Stimulated activated CD8-positive, alpha-beta memory T cell treated with anti-CD3 and anti-CD28 coated beads, Interleukin-15, amount 100 ng/mL, for 4 hours (primary cell): ENCODE data around the gene SH3BP2.

Source experiments
- DNase-seq, 2 donors: peaks; one replicate each; pipeline ENCODE4 v3.0.0-alpha.2; 2020; ENCODE audit warnings: low read depth in 2 of 2

Gene SH3BP2

DNA sequence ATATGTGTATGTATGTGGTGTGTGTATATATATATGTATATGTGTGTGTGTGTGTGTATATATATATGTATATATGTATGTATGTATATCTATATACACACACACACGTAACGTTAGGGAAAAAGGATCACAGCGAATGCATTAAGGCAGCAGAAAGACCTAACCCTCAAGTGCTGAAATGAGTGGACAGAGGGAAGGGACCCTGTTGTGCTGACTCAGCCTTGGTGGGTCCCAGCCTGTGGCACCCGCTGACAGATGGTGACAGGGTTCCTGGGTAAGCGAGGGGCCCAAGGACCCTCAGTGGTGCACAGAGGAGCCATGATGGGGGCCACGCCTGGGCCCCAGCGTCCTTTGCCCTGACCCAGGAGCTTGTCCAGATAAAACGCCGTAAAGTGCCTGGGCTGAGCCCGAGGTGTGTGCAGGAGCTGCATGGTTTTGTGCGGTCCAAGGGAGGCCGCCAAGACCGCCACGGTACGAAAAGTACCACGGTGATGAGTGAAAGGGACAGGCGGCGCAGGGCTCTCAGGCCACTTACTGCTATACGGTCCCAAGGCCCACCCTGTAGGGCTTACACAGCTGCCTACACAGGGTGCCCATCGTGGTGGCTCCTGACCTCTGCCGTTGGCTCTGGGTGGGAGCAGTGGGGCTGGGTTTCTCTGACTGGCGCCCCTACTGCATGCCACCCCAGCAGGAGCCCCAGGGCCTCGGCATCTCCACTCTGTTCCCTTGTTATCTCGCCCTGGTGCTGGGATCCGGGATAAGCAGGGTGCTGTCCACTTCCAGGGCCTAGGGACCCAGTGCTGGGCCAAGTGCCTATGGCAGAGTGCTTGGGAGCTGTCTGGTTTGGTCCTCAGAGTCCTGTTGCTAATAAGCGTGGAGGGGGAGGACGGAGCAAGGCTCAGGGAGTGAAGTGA lies 10.0 kb downstream of the SH3BP2 start:
- DNase-seq: no peak

DNA sequence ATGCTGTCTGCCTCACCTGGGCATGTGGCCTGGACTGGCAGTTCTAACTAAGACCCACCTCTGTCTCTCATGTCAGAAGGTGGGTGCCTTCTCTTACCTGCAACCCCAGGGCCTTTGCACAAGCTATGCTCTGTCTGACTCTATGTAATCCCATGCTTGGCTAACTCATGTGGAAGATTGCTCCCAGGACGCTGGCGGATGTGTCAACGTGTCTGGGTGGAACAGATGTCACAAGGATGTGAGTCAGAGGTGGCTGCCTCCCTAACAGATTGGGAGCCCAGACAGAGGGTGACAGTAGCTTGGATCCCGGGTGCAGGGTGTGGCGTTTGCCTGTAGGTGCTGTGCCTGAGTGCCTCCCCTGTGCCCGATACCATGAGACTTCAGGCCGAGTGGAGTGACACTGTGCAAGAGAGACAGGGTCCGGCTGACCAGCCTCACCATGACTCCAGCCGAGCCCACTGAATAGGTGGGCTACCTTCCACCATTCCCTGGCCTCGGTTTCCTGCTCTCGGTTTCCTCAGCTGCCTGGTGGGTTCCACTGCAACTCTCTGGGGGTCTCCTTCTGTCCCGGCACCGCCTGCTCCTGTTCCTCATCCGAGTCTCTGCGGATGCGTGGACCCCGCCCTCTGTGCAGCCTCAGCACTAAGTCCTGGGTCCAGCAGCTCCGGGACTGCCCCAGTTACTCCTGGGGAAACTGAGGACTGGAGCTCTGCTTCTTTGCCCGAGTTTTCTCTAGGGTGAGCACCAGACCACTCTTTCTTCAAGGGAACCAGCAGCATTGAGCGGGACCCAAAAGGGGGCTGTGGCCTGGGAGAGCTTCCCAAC lies 11.0 kb downstream of the SH3BP2 start:
- no peak for DNase-seq

DNA sequence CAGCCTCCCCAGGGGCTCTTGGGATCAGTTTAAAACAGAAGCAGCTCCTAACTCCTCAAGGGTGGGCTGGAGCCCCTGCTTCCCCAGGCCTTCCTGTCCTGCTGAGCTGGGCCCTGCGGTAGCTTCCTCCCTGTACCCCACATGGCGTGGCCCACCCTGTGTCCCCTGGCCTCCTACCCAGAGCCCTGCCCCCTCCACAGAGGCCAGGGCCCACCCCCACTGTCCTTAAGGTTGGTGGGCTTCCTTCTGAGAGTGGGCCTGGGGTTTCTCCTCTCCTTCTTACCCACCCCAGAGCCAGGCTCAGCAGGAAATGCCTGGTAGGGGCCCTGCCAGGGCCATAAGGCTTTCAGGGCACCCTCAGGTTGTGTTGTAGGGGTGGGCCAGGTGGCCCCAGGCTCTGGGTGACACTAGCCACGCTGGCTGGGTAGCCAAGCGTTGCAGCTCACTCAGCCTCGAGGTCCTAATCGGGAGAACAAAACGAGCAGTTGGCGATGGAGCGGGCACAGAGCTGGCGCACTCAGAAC lies 11.6 kb downstream of the SH3BP2 start:
- DNase-seq: no peak

DNA sequence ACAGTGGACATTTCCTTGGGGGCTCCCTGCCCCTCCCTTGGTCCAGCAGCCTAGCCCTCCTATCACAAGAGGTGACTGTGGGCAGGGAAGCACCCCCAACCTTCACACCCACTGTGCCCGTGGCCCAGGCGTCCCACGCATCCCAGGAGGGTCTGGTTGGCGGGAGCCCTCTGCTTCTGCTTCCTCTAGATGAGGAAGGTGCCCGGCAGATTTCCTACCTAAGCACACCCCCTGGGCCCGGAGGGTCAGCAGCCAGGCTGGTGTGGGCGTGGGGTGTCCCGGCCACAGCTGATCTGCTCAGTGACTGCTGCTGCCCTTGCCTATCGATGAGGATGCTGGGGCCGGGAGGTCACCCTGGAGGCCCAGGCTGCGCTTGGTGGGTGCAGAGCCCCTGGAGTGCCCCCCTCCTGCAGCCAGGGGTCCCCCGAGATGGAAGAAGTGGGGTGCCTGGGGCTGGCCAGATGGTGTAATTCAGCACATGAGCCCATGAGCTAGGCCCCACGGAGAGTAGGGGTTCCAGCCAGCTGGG lies 12.2 kb downstream of the SH3BP2 start:
- DNase-seq: no peak

DNA sequence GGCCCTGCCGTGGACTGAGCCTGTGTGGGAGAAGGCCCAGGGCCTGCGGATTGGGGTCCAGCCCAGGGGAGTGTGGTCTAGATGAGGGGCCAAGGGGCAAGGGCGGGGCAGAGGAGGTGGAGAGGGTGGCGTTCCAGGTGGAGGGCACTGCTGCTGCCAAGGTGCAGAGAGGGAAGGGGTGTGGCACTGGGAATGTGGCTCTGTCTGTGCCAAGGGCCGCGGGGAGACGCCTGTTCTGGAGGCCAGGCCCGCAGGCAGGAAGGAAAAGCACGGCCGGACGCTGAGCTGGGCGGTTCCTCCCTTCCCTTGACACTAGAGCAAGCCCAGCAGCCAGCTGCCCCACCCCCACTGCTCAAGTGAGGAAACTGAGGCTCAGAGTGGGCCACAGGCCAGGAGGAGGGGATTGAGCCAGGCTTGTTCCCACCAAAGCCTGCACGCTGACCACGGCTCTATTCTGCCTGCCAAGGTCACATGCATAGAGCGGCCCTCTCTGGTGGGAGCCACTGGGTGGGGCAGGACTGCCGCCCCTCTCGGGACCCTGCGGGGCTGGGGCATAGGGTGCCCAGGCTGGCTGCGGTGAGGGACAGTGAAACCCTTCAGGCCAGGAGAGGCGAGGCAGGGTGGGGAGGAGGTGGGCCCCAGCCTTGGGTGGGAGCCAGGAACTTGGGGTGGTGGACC lies 13.0 kb downstream of the SH3BP2 start:
- DNase-seq: no peak

DNA sequence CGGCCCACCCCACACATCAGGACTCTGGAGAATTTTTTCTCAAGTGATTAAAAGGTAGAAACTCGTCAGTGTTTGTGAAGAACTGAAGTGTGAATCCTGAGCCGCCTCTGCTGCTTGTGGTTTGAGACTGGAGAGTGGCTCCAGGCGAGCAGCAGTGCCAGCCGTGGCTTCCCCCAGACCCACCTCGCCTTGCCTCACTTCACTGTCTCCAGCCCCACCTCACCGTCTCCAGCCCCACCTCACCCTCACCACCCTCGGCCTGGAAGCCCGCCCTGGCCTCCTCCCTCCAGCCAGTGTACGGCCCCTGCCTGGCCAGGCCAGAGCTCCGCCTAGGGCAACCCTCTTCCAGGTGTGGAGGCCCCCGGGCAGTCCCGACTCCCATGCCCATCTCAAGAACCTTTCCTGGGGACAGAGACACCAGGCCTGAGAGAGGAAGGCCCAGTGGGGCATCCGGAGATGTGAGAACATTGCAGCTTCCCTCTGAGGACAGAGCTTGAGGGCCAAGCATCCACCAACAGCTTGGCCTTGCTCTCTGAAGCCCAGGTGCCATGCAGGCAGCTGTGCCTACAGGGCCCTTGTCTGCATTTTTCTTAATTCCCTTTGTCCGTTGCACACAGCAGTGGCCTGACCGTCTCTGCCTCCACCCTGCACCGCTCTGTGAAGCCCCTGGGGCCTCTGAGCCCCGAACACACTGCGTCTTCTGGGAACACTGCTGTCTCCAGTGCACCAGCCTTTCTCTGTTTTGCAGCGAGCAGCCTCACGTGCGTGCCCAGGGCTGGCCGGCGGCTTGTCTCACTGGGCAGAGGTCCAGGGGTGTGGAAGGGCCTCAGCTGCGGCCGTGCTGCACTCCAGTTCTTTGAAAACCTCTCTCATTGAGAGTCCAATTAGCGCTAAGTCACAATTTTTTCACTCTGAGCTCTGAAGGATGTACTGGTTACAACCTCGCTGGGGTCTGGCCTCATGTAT lies 13.8 kb downstream of the SH3BP2 start:
- no peak for DNase-seq

DNA sequence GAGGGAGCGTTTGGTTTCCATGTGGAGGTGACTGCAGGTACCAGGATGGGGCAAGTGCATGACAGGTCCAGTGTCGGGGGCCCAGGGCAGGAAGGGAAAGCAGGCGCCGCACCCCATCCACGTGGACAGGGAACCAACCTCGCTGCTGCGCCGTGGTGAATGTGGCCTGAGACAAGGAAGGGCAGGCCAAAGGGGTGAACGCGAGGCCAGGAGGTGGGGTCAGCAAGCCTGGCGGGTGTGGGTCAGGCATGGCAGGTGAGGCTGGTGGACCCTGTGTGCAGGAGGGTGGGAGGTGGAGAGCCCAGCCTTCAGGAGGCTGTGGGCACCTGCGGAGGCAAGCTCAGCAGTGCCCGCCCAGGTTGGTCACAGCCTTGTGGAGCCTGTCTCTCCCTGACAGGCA lies 14.7 kb downstream of the SH3BP2 start:
- no peak for DNase-seq

DNA sequence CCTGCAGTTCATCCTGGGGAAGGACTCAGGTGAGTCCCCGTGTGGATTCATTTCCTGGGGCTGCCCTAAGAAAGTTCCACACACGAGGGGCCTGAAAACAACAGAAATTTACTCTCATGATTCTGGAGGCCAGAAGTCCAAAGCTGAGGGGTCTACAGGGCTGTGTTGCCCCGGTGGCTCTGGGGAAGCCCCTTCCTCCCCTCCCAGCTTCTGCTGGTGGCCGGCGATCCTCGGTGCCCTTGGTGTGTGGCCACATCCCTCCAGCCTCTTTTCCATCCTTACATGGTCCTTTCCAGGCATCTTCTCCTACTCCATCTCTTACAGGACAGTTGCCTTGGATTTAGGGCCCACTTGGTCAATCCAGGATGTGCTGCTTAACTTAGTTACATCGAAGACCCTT lies 15.1 kb downstream of the SH3BP2 start:
- no peak for DNase-seq

DNA sequence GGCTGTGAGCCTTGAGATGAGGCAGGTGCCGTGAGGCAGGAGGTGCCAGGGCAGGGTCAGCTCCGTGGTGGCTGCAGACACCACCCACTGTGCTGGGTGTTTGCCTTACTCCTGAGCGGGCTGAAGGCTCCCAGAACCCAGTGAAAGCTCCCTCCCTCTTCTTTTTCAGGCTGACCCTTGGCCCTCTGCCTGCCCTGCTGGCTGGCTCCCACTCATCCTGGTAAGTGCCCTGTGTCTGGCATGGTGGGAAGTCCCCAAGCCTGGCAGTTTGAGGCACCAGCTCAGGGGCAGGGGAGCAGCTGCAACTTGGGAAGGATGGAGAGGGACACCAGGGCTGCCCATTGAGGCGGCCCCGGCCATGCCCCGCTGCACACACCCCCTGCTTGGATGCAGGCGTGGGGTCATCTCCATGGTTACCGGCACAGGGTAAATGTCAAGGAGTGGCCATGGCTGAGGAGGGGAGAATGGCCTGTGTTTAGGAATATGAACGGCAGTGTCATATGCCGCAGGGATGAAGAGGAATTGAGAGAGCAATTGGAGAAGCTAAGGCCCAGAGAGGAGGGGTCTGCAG lies 16.8 kb downstream of the SH3BP2 start:
- no peak for DNase-seq

DNA sequence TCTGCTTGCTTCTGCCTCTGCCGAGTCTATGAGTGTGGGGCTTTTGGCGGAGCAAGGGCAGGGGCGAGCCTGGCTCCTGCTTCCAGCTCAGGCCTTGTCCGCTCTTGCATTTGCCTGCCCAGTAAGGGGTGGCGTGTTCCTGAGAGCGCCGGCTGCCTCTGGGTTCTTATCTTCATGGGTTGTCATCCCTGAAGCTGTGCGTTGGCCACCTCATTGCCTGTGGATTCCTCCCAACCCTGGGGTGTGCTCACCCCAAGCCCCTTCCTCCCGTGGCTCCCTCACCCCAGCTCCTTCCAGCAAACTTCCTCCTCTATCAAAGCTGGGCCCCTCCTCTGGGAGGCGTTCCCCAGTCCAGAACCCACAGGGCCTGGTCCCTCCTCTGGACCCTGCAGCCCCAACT lies 17.5 kb downstream of the SH3BP2 start:
- no peak for DNase-seq

DNA sequence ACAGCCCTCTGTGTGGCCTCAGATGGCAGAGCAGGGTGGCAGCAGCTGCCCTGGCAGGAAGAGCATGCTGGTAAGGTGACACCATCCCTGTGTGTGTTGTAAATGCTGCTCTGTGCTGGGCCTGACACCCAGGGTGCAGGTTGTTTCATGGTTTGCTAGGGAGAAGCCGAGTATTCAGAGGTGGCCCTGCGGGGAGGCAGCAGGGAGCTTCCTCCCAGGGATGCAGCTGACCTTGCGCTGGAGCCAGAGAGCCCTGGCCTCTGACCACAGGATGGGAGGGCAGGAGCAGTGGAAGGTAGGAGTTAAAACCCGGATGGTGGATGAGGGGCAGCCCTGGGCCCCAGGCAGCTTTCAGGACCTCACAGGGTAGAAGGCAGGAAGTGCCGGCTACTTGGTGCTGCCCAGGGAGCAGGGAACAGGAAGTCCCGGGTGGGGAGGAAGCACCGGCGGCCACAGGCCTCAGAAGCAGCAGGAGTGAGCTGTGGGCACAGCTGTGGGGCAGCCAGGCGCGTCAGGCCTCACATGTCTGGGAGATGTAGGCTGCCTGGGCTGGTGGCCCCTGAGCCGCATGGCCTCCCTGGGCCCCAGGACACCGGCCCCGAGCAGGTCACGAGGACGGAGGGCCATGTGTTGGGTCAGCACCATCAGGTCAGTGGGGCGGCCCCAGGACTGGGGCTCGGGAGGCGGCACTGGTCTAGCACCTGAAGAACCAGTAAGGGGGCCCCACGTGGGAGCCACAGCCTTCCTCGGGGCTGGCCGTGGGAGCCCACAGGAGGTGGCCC lies 19.1 kb downstream of the SH3BP2 start:
- peak in 1 of 2 donors; percentile 24 for DNase-seq

DNA sequence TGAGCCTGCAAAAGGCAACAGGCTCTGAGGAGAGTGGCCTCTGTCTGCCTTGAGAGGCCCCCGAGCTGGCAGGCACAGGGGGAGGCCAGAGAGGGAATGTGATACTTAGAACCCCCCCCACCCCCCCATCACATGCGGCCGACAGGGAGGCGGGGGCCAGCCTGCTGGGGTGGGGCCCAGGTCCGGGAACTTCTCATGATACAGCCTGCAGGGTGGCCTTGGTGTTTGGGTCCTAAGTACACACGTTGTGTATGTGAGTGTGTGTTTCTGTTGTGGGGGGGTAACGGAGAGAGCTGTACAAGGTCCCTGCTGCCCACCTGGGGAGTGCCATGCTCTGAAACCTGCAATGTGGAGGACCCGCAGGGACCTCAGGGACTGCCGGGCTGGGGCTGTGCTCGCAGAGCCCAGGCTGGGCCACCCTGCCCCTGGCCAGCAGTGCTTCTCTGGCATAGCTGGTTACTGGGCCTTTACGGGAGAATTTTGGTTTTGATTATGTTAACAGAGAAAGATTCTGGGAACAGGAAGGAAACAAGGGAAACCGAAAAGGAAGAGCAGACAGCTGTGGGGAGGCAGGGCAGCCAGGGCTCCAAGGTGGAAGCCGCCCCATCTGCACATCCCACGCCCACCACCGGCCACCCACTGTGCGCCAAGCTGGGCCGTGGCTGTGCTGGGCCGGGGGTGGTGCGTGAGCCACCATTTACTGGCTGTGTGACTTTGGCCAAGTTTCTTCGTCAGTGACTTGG lies 19.9 kb downstream of the SH3BP2 start:
- DNase-seq: no peak

DNA sequence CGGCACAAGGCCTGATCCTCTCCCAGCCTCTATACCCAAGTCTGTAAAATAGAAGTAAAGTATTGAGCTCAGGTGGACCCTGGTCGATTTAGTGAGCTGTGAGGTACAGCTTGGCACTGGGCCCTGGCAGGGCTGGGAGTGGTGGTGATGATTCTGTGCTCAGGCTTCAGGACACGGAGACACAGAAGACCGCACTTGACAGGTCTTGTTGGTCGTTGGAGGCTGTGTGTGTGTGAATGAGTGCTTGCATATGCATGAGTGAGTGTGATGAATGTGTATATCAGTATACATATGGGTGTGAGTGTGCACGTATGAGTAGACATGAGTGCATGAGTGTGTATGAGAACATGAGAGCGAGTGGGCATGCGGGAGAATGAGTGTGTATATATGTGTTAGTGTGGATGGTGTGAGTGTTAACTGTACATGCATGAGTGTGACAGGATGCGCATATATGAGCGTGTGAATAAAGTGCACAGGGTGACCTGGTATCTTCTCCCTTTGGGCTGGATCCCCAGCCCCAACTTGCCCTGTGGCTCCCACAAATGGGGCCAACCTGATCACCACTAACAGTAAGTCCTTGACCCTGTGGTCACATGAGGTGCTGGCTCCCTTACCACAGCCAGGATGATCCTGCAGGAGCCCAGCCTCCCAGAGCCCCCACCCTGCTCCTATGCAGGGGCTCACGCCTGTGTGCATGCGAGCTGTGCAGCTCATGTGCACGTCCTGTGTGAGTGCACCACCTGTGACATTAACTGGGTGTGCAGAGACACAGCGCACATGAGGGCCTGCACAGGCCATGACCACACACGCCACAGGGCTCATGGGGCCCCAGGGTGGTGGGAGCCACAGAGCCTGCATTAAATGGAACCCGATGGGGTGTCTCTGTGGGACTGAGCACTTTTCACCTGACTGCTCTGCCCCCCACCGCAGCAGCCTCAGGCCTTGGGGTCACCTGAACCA lies 20.8 kb downstream of the SH3BP2 start:
- no peak for DNase-seq

DNA sequence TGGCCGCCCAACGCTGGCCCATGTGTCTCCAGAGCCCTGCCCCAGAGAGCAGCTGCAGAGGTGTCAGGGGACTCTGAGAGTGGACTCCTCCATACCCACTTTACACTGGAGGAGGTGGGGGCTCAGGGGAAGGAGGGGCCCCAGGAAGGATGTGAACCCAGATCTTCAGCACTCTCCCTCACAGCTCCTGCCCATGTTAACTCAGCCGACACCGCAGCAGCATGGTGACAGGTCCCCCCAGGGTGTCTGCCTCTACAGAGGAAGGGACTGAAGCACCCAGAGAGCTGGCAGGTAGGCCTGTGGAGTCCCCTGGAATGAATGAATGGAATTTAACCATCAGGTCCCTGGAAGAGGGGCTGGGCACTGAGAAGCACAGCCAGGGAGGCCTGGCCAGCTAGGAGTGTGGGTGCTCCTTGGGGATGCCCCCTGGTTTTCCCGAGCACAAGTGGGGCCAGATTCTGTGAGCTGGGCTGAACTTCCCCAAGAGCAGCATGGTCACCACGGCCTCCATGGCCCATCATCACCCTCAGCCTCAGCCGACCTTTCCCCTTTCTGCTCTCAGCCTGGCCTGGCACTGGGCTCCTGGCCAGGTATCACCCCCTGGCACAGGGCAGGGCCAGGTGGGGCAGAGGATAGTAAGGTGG lies 21.9 kb downstream of the SH3BP2 start:
- DNase-seq: no peak

DNA sequence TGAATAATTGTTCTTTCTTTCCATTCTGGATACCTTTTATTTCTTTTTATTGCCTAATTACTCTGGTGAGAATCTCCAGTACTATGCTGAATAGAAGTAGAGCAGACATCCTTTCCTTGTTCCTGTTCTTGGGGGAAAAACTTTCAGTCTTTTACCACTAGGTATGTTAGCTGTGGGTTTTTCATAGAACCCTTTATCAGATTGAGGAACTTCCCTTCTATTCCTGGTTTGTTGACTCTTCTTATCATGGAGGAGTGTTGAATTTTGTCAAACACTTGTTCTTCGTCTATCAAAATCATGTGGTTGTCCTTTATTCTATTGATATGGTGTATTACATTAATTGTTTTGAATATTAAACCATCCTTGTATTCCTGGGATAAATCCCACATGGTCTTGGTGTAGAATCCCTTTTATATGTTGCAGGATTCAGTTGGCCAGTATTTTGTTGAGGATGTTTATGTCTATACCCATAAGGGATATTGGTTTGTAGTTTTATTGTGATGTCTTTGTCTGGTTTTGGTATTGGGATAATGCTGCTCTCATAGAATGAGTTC lies 23.6 kb downstream of the SH3BP2 start:
- DNase-seq: no peak

DNA sequence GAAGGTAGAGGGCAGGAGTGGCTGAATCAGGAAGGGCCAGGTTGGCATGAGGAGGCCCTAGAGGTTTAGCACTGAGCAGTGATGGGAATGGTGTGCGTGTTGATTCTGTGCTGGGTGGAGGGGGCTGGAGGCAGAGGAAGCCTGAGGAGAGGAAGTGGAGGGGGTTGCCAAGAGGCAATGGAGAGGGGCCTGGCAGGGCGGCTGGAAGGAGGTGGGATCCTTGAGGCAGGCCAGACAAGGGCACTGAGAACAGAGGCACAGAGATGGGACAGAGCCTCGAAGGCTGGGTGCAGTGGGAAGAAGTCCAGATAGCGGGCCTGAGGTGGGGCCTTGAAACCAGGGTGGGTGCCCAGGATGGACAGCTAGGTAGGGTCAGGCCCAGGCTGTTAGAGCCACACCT lies 24.3 kb downstream of the SH3BP2 start:
- DNase-seq: no peak
